GM12874 (cell line): Measurements from ENCODE around the gene PHIP.

Source experiments
- CTCF ChIP-seq: IDR thresholded peaks from 2 replicates; pipeline ENCODE4 v1.5.1; 2011; ENCODE audit warnings: low read depth, mild to moderate bottlenecking, control low read depth, low read length, moderate library complexity; ENCODE audit not compliant: insufficient read depth

The PHIP gene

GRCh38 chr6:79078075-79078969 is at the start of gene PHIP:
PHIP (minus strand) TSS chr6:79078254; CDS start chr6:79078068, 186 bp downstream.
- TF ChIP-seq CTCF, result no peak

- no peak for TF ChIP-seq CTCF
Measured at GRCh38 chr6:79127660-79128059, 49.6 kb upstream of the PHIP start.

GRCh38 chr6:79119217-79119616 is 41.2 kb upstream of the PHIP start:
- no peak for TF ChIP-seq CTCF

- no peak for TF ChIP-seq CTCF
Measured at GRCh38 chr6:79117752-79118151, 39.7 kb upstream of the PHIP start.

GRCh38 chr6:79115553-79116182 is 37.6 kb upstream of the PHIP start:
- no peak for TF ChIP-seq CTCF

- no peak for TF ChIP-seq CTCF
Measured at GRCh38 chr6:79111549-79111948, 33.5 kb upstream of the PHIP start.

GRCh38 chr6:79101164-79101563 is 23.1 kb upstream of the PHIP start:
- no peak for TF ChIP-seq CTCF
